ENCODE results near the gene SVIL. TPM values are rescaled to one million over a fixed set of nuclear protein-coding genes. Genes with fewer than 3 reads are reported as not detected.
"Not testable (repeated sequence)": the region's sequence is repeated elsewhere in the genome, so short reads cannot be mapped to it uniquely, and the experiment has no call there.

Gene SVIL
- total and polyA plus RNA-seq, 4 experiments from 2014 or later: 1.1 to 31.2 (median 22.0) TPM

DNA sequence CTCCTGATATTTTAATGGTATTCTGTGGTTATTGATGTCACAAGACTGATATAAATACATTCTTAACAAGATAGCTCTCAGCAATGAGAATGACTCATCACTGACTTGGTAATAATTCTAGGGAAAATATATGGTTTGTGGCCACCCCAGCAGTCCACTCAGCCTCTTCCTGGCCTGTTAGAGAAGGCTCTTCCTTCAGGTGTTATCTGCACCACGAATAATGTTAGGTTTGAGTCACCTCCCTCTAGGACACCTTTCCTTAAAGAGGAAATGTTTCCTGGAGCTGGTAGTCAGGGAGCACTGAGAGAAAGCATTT is 163.3 kb downstream of the SVIL start:
- peaks cover 25% of the 10 kb centered on the region for H3K36me3 ChIP-seq (ENCODE audit: insufficient read depth, low read length)
- DNase-seq: no peak
- Mint-ChIP-seq H3K27me3 (no peaks in the 10 kb centered on the region), H3K4me1 (no peaks in the 10 kb centered on the region), H3K36me3 (peaks cover 60 to 81% of the 10 kb centered on the region in 2 donors), H3K9me3 (peaks cover 0 to 4% (median 0%) of the 10 kb centered on the region in 8 donors), H3K4me3 (no peak overlapping the region), H3K27ac (peak overlapping the region in 2 of 7 donors; percentile 3 to 60)
- POLR2A ChIA-PET (ENCODE audit: partially characterized antibody): no interaction called here
- no peak overlapping the region for H3K27ac ChIP-seq (ENCODE audit: low read depth, low read length)
- no peaks in the 10 kb centered on the region for H3K27me3 ChIP-seq (ENCODE audit: insufficient read depth, low read length)
- no peak overlapping the region for H3K4me3 ChIP-seq (ENCODE audit: low read length in 2 of 2)
- no peaks in the 10 kb centered on the region for H3K9me3 ChIP-seq (ENCODE audit: control insufficient read depth in 1 of 2, low read length in 2 of 2)
- intact Hi-C loops (cut with micrococcal nuclease): no loop called here
- H3K4me1 ChIP-seq (ENCODE audit: insufficient read depth, low read length): no peaks in the 10 kb centered on the region
- CTCF ChIA-PET (ENCODE audit: partially characterized antibody): interaction anchor here (1.2 to 1.4 kb wide), 2 partner anchors 10 to 24 kb away, joined by 3 to 5 read pairs; no protein-coding TSS in a partner anchor

DNA sequence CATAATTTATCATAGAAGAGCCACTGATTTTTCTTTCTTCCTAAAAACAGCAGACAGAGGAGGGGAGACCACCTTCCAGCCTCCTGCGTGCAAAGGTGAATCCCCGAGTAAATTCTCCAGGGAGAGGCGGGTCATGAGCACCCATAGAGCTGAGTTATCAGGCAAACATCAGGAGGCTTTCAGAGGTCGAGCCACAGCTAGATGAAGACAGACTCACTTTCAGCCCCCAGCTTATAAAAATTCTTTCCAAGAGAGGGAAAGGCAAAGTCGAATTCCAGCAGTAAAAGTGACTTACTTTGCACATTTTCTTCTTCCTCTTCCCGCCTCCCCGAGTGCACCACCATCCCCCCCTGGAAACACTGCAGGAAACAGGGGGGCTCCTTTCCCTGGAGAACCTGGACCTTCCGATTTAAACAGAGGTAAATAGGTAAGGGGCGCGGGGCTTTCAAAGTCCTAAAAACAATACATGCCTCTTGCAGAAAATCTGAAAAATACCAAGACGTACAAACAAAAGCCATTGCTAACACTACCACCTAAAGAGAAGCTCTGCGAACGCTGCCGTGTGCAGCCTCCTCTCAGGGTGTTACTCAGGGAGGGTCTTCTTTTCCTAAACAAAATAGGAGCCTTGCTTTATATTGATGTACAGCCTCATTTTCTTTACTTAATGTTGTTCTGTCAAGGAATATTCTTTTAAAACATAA is 163.8 kb downstream of the SVIL start:
- H3K27me3 Mint-ChIP-seq: no peaks in the 10 kb centered on the region
- intact Hi-C loops (cut with micrococcal nuclease): no loop called here
- no peak overlapping the region for H3K27ac ChIP-seq (ENCODE audit: low read depth, low read length)
- H3K4me1 ChIP-seq (ENCODE audit: insufficient read depth, low read length): no peaks in the 10 kb centered on the region
- H3K4me3 Mint-ChIP-seq: peak overlapping the region in 1 of 8 donors; percentile 26
- H3K36me3 ChIP-seq (ENCODE audit: insufficient read depth, low read length): peaks cover 25% of the 10 kb centered on the region
- H3K27ac Mint-ChIP-seq: peak overlapping the region in 3 of 7 donors; percentile 3 to 43 (median 13)
- H3K9me3 Mint-ChIP-seq: peaks cover 0 to 4% (median 0%) of the 10 kb centered on the region in 8 donors
- ChIA-PET CTCF (ENCODE audit: partially characterized antibody) (interaction anchor here (0.7 to 1.4 kb wide), 2 partner anchors 25 to 26 kb away, joined by 3 to 5 read pairs; no protein-coding TSS in a partner anchor), POLR2A (ENCODE audit: partially characterized antibody) (no interaction called here)
- peaks cover 63 to 83% of the 10 kb centered on the region in 2 donors for H3K36me3 Mint-ChIP-seq
- no peaks in the 10 kb centered on the region for H3K27me3 ChIP-seq (ENCODE audit: insufficient read depth, low read length)
- no peak overlapping the region for H3K4me3 ChIP-seq (ENCODE audit: low read length in 2 of 2)
- H3K9me3 ChIP-seq (ENCODE audit: control insufficient read depth in 1 of 2, low read length in 2 of 2): no peaks in the 10 kb centered on the region
- DNase-seq: no peak
- H3K4me1 Mint-ChIP-seq: no peaks in the 10 kb centered on the region

DNA sequence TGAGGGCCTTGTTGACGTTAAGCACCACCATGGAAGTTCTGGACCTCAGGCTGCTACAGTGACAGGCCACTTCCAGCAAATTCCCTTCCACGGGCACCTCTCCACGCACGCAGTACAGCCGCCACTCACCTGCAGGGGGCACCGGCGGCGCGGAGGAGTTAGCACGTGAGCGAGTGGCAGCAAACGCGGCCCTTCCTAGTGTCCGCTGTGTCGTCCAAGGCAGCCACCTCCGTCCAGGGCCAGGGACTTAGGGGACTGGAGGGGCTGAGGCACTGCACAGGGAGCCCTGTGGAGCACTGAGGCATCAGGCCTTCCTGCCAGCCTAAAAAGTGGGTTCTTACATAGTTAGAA is 164.4 kb downstream of the SVIL start:
- H3K9me3 ChIP-seq (ENCODE audit: control insufficient read depth in 1 of 2, low read length in 2 of 2): no peaks in the 10 kb centered on the region
- Mint-ChIP-seq H3K27ac (no peak overlapping the region), H3K27me3 (no peaks in the 10 kb centered on the region), H3K4me1 (no peaks in the 10 kb centered on the region), H3K9me3 (peaks cover 0 to 4% (median 0%) of the 10 kb centered on the region in 8 donors), H3K36me3 (peaks cover 68 to 81% of the 10 kb centered on the region in 2 donors), H3K4me3 (no peak overlapping the region)
- no peak overlapping the region for H3K4me3 ChIP-seq (ENCODE audit: low read length in 2 of 2)
- peaks cover 25% of the 10 kb centered on the region for H3K36me3 ChIP-seq (ENCODE audit: insufficient read depth, low read length)
- POLR2A ChIA-PET (ENCODE audit: partially characterized antibody): no interaction called here
- no peak overlapping the region for H3K27ac ChIP-seq (ENCODE audit: low read depth, low read length)
- CTCF ChIA-PET (ENCODE audit: partially characterized antibody): interaction anchor here (0.7 kb wide), 1 partner anchor 27 kb away, joined by 3 read pairs; no protein-coding TSS in a partner anchor
- H3K27me3 ChIP-seq (ENCODE audit: insufficient read depth, low read length): no peaks in the 10 kb centered on the region
- intact Hi-C loops (cut with micrococcal nuclease): no loop called here
- no peak for DNase-seq
- H3K4me1 ChIP-seq (ENCODE audit: insufficient read depth, low read length): no peaks in the 10 kb centered on the region

DNA sequence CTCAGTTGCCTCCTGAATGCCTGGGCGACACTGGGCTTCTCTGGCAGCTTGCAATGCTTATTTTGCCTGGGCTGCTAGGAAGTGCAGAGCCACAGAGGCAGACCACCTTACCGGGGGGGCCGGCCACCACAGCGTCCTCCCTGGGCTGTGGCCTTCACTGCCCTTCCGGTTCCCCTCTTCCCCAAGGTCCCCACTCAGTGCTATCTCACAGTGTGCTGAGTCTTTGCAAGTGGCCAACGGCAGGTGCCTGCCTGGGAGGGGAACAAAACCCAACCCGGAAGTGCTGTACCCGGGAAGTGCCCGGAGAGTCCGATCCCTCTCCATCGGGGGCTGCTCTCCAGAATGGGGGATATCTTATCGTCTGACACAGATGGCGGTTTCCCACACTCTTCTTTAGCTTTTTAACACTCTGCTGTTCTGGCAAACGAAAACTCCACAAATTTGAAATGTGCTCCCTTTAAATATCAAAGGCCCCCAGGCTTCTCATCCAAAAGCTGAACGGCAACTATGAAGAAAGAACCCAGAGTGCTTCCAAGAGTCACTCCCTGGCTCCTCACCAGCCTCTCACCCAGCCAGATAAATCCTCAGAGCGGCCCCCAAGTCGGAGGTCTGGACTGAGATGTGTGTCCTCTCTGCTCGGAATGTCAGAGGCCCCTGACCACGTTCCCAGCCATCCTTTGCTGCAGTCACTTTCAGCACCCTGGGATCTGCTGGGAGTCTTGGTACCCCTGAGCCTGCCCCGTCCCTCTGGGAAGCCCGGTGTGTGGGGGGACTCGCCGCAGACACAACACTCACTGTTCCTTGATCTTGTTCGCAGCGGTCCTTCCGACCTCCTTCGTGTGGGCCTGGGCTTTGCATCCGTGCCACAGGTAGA is 165.1 kb downstream of the SVIL start:
- intact Hi-C loops (cut with micrococcal nuclease): no loop called here
- H3K36me3 Mint-ChIP-seq: peaks cover 73 to 83% of the 10 kb centered on the region in 2 donors

DNA sequence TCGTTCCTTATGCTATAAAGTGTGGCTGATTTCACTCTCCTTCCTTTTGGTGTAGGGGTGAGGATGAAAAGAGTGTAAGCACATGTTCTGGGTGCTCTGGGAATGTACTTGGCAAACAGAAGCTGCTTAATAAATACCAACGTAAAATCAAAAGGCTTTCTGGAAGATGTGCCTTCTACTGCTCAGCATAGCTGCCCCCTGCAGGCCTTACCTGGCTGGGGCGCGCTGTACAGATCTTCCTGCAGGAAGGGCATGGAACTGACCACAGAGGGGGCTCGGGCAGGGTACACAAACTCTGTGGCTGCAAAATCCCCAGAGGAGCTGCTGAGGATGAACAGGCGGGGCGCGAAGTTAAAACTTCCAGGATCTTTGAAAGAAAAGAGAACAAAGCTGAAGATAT is 169.4 kb downstream of the SVIL start:
- H3K36me3 Mint-ChIP-seq: peaks cover 81 to 82% of the 10 kb centered on the region in 2 donors
- Histone ChIP-seq H3K27me3 (ENCODE audit: insufficient read depth, low read length) (no peaks in the 10 kb centered on the region), H3K27ac (ENCODE audit: low read depth, low read length) (no peak overlapping the region), H3K4me1 (ENCODE audit: insufficient read depth, low read length) (no peaks in the 10 kb centered on the region), H3K36me3 (ENCODE audit: insufficient read depth, low read length) (peaks cover 25% of the 10 kb centered on the region), H3K4me3 (ENCODE audit: low read length in 2 of 2) (no peak overlapping the region), H3K9me3 (ENCODE audit: control insufficient read depth in 1 of 2, low read length in 2 of 2) (no peaks in the 10 kb centered on the region)
- no peaks in the 10 kb centered on the region for H3K4me1 Mint-ChIP-seq
- no peak overlapping the region for H3K4me3 Mint-ChIP-seq
- intact Hi-C loops (cut with micrococcal nuclease): no loop called here
- CTCF ChIA-PET (ENCODE audit: partially characterized antibody): no interaction called here
- peaks cover 0 to 13% (median 7%) of the 10 kb centered on the region in 8 donors for H3K9me3 Mint-ChIP-seq
- DNase-seq: no peak
- POLR2A ChIA-PET (ENCODE audit: partially characterized antibody): no interaction called here
- H3K27ac Mint-ChIP-seq: no peak overlapping the region
- no peaks in the 10 kb centered on the region for H3K27me3 Mint-ChIP-seq

More for the DNA sequence above, 165.1 kb downstream of the SVIL start:
- H3K27ac Mint-ChIP-seq: no peak overlapping the region
- H3K4me3 Mint-ChIP-seq: no peak overlapping the region
- Histone ChIP-seq H3K27ac (ENCODE audit: low read depth, low read length) (no peak overlapping the region), H3K4me1 (ENCODE audit: insufficient read depth, low read length) (no peaks in the 10 kb centered on the region), H3K27me3 (ENCODE audit: insufficient read depth, low read length) (no peaks in the 10 kb centered on the region), H3K36me3 (ENCODE audit: insufficient read depth, low read length) (peaks cover 30% of the 10 kb centered on the region), H3K4me3 (ENCODE audit: low read length in 2 of 2) (no peak overlapping the region), H3K9me3 (ENCODE audit: control insufficient read depth in 1 of 2, low read length in 2 of 2) (no peaks in the 10 kb centered on the region)
- no peak for DNase-seq
- peaks cover 0 to 4% (median 0%) of the 10 kb centered on the region in 8 donors for H3K9me3 Mint-ChIP-seq
- no peaks in the 10 kb centered on the region for H3K4me1 Mint-ChIP-seq
- ChIA-PET POLR2A (ENCODE audit: partially characterized antibody) (no interaction called here), CTCF (ENCODE audit: partially characterized antibody) (no interaction called here)
- no peaks in the 10 kb centered on the region for H3K27me3 Mint-ChIP-seq

DNA sequence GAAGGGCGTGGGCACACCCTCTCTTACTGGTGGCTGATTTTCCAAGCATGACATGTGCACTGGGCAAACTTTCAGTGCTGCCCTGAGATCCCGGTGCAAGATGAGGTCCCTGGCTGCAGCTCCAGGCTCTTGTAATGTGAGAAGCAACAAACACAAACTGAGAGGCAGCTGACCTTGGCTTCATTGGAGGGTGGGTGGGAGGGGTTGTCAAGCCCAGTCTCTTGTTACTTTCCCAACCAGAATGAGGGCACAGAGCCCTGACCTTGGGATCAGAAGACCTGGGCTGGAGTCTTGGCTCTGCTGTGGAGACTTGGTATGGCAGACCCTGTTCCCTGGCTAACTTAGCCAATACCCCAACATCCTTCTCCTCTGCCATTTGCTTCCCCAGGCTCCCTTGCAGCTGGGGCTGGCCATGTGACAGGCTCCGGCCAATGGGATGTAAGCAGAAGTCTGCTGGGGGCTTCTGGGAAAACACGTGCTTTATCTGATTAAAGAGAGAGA is 170.1 kb downstream of the SVIL start:
- H3K36me3 ChIP-seq (ENCODE audit: insufficient read depth, low read length): peaks cover 20% of the 10 kb centered on the region
- DNase-seq; H3K4me1 Mint-ChIP-seq; H3K4me3 Mint-ChIP-seq; H3K4me1 ChIP-seq (ENCODE audit: insufficient read depth, low read length); H3K27me3 Mint-ChIP-seq; H3K4me3 ChIP-seq (ENCODE audit: low read length in 2 of 2); H3K9me3 ChIP-seq (ENCODE audit: control insufficient read depth in 1 of 2, low read length in 2 of 2); H3K27me3 ChIP-seq (ENCODE audit: insufficient read depth, low read length); H3K27ac ChIP-seq (ENCODE audit: low read depth, low read length); POLR2A ChIA-PET (ENCODE audit: partially characterized antibody); intact Hi-C loops (cut with micrococcal nuclease); CTCF ChIA-PET (ENCODE audit: partially characterized antibody): not testable (repeated sequence)
- Mint-ChIP-seq H3K9me3 (peaks cover 0 to 16% (median 12%) of the 10 kb centered on the region in 8 donors), H3K27ac (peak overlapping the region in 2 of 7 donors; percentile 57 to 59), H3K36me3 (peaks cover 82% of the 10 kb centered on the region in 2 donors)

DNA sequence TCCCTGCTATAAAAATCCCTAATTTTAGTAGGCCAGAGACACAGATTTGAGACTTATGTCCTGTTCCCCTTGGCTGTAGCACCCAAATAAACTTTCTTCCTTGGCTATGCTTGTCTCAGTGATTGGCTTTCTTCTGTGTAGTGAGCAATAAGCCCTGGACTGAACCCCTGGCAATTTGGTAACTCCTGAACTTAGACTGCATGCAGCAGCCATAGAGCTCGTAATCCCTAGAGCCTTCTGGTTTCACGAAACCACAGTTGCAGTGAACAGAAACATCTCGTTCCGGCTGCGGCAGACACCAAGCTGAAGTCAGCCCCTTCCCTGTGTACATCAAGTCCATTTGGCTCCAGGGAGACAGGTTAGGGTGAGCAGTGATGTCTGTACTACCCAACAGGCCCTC is 173.7 kb downstream of the SVIL start:
- Mint-ChIP-seq H3K4me1 (no peaks in the 10 kb centered on the region), H3K9me3 (peaks cover 0 to 17% (median 12%) of the 10 kb centered on the region in 8 donors), H3K4me3 (peak overlapping the region in 1 of 8 donors; percentile 4), H3K27me3 (no peaks in the 10 kb centered on the region), H3K27ac (peak overlapping the region in 2 of 7 donors; percentile 47 to 77), H3K36me3 (peaks cover 68 to 75% of the 10 kb centered on the region in 2 donors)
- ChIA-PET POLR2A (ENCODE audit: partially characterized antibody) (no interaction called here), CTCF (ENCODE audit: partially characterized antibody) (interaction anchor here (1.0 to 1.4 kb wide), 3 partner anchors 11 to 16 kb away, joined by 3 to 4 read pairs (median 4); no protein-coding TSS in a partner anchor)
- intact Hi-C loops (cut with micrococcal nuclease): no loop called here
- Histone ChIP-seq H3K4me1 (ENCODE audit: insufficient read depth, low read length) (no peaks in the 10 kb centered on the region), H3K36me3 (ENCODE audit: insufficient read depth, low read length) (peaks cover 20% of the 10 kb centered on the region), H3K27ac (ENCODE audit: low read depth, low read length) (no peak overlapping the region), H3K9me3 (ENCODE audit: control insufficient read depth in 1 of 2, low read length in 2 of 2) (no peaks in the 10 kb centered on the region), H3K4me3 (ENCODE audit: low read length in 2 of 2) (no peak overlapping the region), H3K27me3 (ENCODE audit: insufficient read depth, low read length) (no peaks in the 10 kb centered on the region)
- no peak for DNase-seq
